Stimulated activated naive CD8-positive, alpha-beta T cell treated with anti-CD3 and anti-CD28 coated beads, Interleukin-15, Interleukin-2, amounts not matched to agents 100 ng/mL and 50 ng/mL, for 24 hours (primary cell): ENCODE data around the gene GOLGA8K.
"Not testable (repeated sequence)": the region's sequence is repeated elsewhere in the genome, so short reads cannot be mapped to it uniquely, and the experiment has no call there.

Experiments
- H3K27ac Mint-ChIP-seq: one replicate; pipeline ENCODE4 v1.8.0; 2021; ENCODE audit warnings: mild to moderate bottlenecking, mixed read lengths
- H3K27me3 Mint-ChIP-seq: one replicate; pipeline ENCODE4 v1.8.0; 2021; ENCODE audit warnings: mixed read lengths
- H3K36me3 Mint-ChIP-seq: one replicate; pipeline ENCODE4 v1.8.0; 2021; ENCODE audit warnings: low read depth, mixed read lengths
- H3K4me1 Mint-ChIP-seq: one replicate; pipeline ENCODE4 v1.8.0; 2021; ENCODE audit warnings: low read depth, mixed read lengths
- H3K4me3 Mint-ChIP-seq: one replicate; pipeline ENCODE4 v1.8.0; 2021; ENCODE audit warnings: mild to moderate bottlenecking, mixed read lengths
- H3K9me3 Mint-ChIP-seq: one replicate; pipeline ENCODE4 v1.8.0; 2021; ENCODE audit warnings: mixed read lengths

The GOLGA8K gene, protein sequence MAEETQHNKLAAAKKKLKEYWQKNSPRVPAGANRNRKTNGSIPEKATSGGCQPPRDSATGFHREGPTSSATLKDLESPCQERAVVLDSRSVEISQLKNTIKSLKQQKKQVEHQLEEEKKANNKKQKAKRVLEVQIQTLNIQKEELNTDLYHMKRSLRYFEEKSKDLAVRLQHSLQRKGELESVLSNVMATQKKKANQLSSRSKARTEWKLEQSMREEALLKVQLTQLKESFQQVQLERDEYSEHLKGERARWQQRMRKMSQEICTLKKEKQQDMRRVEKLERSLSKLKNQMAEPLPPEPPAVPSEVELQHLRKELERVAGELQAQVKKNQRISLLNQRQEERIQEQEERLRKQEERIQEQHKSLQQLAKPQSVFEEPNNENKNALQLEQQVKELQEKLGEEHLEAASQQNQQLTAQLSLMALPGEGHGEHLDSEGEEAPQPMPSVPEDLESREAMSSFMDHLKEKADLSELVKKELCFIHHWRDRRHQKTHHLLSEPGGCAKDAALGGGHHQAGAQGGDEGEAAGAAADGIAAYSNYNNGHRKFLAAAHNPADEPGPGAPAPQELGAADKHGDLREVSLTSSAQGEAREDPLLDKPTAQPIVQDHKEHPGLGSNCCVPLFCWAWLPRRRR

DNA sequence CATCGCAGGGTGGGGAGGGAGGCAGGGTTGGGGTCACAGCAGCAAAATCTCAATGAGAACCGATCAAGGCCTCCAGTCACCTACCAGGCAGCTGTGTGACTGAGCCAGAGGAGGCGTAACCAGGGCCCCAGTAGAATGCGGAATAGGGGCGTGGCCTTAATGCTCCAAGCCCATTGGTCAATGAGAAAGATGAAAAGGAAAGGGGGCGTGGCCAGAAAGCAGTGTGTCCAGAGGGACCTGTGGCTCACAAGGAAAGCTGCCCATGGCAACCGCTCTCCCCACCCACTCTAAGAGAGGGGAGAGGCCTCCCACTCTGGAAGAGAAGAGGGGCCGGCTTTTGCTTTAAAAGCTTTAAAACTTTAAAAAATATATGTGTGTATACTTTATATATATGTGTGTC is at the start of gene GOLGA8K:
TSS of gene GOLGA8K (minus strand) at position 101 of the 400 bp plus-strand sequence. CDS start at position 3, 98 bp downstream.
- H3K27ac Mint-ChIP-seq, H3K4me1 Mint-ChIP-seq, H3K36me3 Mint-ChIP-seq, H3K27me3 Mint-ChIP-seq, H3K4me3 Mint-ChIP-seq, H3K9me3 Mint-ChIP-seq: not testable (repeated sequence)

DNA sequence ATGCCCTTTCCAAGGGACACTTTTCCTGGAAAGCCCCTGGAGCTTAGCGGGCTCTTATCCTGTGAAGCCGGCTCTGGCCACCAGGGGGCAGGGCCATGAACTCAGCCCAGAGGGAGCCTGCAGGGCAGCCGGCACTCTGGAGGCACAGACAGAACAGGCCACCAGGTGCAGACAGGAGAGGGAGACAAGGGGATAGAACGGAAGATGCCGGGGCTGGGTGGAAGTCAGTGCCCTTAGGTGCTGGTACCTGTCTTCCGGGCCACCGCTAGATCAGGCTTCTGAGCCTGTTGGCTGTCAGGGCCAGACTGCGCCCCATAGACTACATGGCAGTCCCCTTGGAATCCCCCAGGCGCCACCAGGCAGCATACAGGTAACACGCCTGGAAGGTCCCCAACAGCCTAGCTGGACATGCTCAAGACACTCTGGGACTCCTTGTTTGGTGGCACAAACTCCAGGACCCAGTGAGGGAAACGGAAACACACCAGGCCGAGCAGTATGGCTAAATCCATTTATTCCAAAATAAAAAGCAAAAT is 37.4 kb upstream of the GOLGA8K start:
- not testable (repeated sequence) for H3K27me3 Mint-ChIP-seq, H3K9me3 Mint-ChIP-seq, H3K27ac Mint-ChIP-seq, H3K36me3 Mint-ChIP-seq, H3K4me3 Mint-ChIP-seq, H3K4me1 Mint-ChIP-seq

DNA sequence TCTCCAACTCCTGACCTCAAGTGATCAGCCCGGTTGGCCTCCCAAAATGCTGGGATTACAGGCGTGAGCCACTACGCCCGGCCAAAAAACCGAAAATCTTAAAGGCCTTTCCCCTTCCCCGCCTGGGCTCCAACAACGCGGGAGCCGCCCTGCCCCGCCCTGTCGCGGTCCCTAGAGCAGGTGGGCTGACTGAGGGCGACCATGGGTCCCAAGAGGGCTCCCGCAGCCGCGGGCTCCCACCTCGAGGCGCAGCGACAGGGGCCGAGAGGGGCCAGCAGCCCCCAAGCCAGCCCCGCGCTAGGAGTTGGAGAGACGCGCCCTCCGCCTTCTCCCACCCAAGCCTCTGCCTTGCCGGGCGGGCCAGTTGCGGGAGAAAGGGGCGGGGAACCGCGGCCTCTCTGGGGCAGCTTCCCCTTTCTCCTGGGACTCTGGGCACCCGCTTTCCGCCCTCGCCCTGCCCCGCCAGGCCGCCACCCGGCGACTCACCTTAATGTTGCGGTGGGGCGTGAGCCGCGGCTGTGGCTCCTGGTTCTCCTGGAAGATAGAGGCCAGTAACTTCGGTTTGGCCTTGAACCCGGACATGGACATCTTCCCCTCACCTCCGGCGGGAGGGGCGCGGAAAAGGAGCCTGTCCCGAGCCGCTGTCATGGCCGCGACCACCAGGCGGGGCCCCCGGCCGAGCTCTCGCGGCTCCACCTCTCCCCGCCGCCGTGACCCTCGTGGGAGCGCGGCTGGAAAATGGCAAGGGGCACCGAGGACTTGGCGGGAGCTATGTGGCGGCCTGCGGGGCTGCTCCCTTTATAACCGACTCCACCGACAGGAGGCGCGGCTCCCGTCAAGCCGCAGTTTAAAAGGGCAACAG is 31.2 kb upstream of the GOLGA8K start:
- H3K27ac Mint-ChIP-seq, H3K36me3 Mint-ChIP-seq, H3K4me1 Mint-ChIP-seq, H3K27me3 Mint-ChIP-seq, H3K9me3 Mint-ChIP-seq, H3K4me3 Mint-ChIP-seq: not testable (repeated sequence)

DNA sequence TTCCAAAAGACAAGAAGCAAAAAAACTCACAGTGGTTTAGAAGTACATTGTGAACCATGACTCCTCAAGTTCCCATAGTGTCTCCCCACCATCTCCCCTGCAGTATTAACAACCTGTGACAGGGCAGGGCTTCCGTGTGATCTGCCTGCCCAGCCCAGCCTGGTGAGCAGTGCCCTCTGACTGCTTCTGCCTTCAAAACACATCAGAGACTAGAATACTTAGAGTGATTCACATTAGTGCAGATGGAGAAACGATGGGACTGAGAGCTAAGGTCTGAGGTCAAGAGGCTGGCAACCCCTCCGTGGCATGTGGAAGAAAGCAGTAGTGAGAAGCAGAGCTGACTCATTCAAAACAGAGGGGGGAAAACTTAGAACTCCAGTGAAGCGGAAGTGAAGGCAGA is 24.5 kb upstream of the GOLGA8K start:
- not testable (repeated sequence) for H3K9me3 Mint-ChIP-seq, H3K27ac Mint-ChIP-seq, H3K4me3 Mint-ChIP-seq, H3K36me3 Mint-ChIP-seq, H3K27me3 Mint-ChIP-seq, H3K4me1 Mint-ChIP-seq

DNA sequence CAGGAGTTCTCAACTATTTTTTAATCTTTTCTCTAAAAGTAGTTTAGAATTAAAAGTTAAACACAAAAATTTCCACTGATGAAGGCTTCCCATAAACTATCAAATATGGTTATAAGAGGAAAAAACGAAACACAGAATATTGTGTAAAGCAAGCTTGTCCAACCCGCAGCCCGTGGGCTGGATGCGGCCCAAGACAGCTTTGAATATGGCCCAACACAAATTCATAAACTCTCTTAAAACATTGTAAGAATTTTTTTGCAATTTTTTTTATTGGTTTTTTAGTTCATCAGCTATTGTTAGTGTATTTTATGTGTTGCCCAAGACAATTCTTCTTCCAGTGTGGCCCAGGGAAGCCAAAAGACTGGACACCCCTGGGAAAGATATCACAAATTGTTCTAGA is 23.4 kb upstream of the GOLGA8K start:
- not testable (repeated sequence) for H3K36me3 Mint-ChIP-seq, H3K27ac Mint-ChIP-seq, H3K4me3 Mint-ChIP-seq, H3K27me3 Mint-ChIP-seq, H3K9me3 Mint-ChIP-seq, H3K4me1 Mint-ChIP-seq

DNA sequence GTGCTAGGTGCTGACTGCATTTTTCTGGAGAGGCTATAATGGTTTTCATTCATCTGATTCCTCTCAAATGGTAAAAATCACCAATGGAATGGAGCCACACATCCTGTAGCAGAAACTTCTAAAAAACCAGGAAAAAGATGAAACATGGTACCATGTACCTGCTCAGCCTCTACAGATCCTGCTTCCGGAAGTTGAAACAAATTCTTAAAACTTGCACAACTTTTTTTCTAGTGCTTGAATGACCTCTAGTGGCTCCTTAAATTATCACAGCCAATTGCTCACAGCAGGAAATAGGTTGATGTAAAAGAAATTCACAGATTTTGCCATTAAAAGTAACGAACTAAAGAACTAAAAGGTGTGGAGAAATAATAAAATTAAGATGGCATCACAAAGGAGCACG is 4.8 kb upstream of the GOLGA8K start:
- H3K27me3 Mint-ChIP-seq, H3K36me3 Mint-ChIP-seq, H3K4me1 Mint-ChIP-seq, H3K27ac Mint-ChIP-seq, H3K4me3 Mint-ChIP-seq, H3K9me3 Mint-ChIP-seq: not testable (repeated sequence)

DNA sequence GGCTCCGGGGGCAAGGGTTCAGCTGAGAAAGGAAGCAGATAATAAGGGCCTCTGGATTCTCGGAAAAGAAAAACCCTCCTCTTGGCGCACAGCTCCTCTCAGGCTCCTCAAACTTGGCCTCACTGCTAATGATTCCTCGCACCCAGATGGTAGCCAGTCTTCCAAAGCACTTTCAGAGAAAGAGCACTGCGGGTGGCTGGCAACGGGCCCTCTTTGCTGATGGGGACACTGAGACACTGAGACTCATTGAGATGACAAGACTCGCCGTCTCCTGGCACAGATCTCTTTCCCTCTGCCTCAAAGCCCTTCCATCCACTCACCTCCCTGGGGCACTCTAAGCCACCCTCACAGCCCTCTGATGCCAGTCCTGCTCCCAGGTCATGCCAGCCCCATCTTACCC is 6.6 kb downstream of the GOLGA8K start:
- H3K4me3 Mint-ChIP-seq, H3K27ac Mint-ChIP-seq, H3K9me3 Mint-ChIP-seq, H3K36me3 Mint-ChIP-seq, H3K4me1 Mint-ChIP-seq, H3K27me3 Mint-ChIP-seq: not testable (repeated sequence)

DNA sequence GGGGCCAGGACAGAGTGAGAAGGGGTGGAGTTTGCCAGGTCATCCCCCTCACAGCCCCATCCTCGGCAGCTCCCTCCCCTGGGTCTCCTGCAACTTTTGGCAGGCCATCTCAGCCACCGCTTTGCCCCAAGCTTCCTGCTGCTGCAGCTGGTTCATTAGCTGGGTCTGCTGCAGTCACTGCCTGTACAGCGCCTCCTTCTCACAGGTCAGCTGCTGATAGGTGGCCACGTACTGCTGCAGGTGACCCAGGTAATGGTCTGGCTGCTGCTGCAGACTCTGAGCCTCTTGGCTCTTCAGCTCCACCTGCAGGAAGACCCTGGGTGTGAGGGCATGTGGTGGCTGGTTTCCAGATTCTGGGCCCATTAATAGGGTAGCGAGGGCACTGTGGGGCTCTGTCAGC is 8.3 kb downstream of the GOLGA8K start:
- H3K36me3 Mint-ChIP-seq, result not testable (repeated sequence)

DNA sequence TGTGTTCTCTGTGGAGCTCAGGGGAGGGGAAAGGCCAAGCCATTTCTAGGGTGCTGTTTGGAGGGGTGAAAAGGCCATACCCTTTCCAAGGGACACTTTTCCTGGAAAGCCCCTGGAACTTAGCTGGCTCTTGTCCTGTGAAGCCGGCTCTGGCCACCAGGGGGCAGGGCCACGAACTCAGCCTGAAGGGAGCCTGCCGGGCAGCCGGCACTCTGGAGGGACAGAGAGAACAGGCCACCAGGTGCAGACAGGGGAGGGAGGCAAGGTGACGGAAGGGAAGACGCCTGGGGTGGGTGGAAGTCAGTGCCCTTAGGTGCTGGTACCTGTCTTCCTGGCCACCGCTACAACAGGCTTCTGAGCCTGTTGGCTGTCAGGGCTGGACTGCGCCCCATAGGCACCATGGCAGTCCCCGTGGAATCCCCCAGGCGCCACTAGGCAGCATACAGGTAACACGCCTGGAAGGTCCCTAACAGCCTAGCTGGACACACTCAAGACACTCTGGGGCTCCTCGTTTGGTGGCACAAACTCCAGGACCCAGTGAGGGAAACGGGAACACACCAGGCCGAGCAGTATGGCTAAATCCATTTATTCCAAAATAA is 14.9 kb downstream of the GOLGA8K start:
- H3K4me3 Mint-ChIP-seq, H3K36me3 Mint-ChIP-seq, H3K4me1 Mint-ChIP-seq, H3K27ac Mint-ChIP-seq, H3K27me3 Mint-ChIP-seq, H3K9me3 Mint-ChIP-seq: not testable (repeated sequence)

More for the DNA sequence above, 8.3 kb downstream of the GOLGA8K start:
- not testable (repeated sequence) for H3K27me3 Mint-ChIP-seq, H3K27ac Mint-ChIP-seq, H3K4me1 Mint-ChIP-seq, H3K9me3 Mint-ChIP-seq, H3K4me3 Mint-ChIP-seq

DNA sequence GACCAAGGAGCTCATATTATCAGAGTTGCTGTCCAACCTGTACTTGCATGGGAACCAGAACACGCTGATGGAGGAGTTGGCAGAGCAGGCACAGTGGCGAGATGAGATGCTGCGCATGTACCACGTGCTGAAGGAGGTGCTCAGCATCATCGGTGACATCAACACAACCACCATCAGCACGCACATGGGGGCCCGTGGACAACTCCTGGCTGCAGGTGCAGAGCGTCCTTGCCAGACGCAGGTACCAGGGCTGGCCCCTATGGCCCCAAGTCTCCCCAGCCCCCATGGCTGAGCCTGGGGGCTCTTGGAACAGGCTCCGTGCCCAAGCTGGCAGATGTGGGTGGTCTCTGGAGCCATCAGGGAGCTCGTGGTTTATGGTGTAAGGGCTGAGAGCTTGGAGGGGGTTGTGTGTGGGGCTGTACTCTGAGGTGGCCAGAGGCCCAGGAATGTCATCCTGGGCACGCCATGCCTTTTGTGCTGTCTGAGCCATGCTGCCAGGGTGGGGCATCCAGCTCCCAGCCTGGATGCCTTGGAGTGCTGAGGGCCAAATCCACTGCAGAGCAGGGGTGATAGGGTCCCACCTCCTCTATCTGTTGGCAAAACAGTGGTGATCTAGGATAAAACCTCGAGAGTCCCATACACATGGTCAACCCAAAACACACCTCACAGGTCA is 17.1 kb downstream of the GOLGA8K start:
- not testable (repeated sequence) for H3K9me3 Mint-ChIP-seq, H3K36me3 Mint-ChIP-seq, H3K4me1 Mint-ChIP-seq, H3K27me3 Mint-ChIP-seq, H3K27ac Mint-ChIP-seq, H3K4me3 Mint-ChIP-seq

DNA sequence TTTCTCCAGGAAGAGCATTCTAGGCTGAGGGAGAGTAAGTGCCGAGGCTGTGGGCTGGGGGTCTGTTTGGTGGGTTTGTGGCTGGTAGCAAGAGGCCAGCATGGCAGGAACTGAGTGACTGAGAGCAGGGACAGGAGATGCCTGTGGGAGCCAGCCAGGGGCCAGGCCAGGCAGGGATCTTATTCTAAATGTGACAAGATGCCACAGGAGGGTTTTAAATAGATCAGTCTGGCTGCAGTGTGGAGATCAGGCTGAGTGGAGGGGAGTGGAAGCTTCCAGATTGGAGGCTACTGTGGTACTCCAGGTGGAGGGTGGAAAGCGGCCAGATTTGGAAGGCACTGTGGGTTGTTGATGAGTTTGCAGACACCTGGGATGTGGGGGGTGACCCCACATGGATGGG is 28.9 kb downstream of the GOLGA8K start:
- H3K27ac Mint-ChIP-seq, H3K27me3 Mint-ChIP-seq, H3K36me3 Mint-ChIP-seq, H3K4me3 Mint-ChIP-seq, H3K9me3 Mint-ChIP-seq, H3K4me1 Mint-ChIP-seq: not testable (repeated sequence)

DNA sequence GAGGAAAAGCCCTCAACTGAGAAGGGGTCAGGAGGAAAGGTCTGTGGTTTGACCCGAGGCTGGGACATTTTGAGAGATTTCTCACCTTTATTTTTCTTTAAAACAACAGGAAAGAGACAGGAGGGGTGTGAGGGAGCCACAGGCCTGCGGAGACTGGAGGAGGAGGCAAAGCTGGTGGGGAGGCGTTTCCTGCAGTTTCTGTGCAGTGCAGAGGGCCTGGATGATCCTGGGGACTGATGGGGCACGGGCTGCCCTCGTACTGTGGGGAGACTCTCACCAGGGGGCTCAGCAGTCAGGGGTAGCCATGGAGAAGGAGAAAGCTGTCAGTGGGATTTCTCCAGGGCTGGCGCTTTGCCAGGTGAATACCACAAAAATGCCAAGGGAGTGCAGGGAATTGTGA is 29.4 kb downstream of the GOLGA8K start:
- not testable (repeated sequence) for H3K4me1 Mint-ChIP-seq, H3K9me3 Mint-ChIP-seq, H3K36me3 Mint-ChIP-seq, H3K27ac Mint-ChIP-seq, H3K27me3 Mint-ChIP-seq, H3K4me3 Mint-ChIP-seq

DNA sequence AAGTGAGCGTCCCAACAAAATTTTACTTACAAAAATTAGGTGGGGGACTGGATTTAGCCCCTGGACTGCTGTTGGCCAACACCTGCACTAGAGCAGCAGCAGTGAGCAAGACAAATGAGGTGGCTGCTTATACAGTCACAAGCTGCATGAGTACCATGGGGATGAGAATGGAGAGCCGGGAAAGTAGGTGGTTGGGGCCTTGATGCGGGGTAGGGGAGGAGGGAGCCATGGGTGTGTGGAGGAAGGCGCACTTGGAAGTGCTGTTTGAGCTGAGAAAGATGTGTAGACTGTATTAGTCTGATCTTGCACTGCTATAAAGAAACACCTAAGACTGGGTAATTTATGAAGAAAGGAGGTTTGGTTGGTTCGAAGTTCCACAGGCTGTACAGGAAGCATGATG is 31.0 kb downstream of the GOLGA8K start:
- H3K36me3 Mint-ChIP-seq, H3K27ac Mint-ChIP-seq, H3K4me3 Mint-ChIP-seq, H3K4me1 Mint-ChIP-seq, H3K27me3 Mint-ChIP-seq, H3K9me3 Mint-ChIP-seq: not testable (repeated sequence)

DNA sequence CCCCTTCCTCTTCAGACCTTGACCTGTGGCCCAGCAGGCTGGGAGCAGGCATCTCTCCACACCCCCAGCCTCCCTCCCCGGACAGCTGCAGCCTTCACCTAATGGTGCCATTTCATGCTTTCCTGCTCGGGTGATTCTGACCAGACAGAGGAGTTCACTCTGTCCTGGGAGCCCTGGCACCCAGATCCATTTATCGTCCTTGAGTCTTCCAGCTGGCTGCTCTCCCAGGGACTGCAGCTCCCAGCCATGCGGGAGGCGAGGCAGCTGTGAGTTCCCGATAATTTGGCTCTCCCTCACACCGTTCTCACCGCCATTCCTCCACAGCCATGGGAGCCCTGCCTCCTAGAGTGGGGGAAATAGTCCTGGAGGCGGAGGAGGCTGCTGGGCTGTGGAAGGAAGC is 32.6 kb downstream of the GOLGA8K start:
- H3K27me3 Mint-ChIP-seq, H3K4me3 Mint-ChIP-seq, H3K27ac Mint-ChIP-seq, H3K4me1 Mint-ChIP-seq, H3K9me3 Mint-ChIP-seq, H3K36me3 Mint-ChIP-seq: not testable (repeated sequence)

DNA sequence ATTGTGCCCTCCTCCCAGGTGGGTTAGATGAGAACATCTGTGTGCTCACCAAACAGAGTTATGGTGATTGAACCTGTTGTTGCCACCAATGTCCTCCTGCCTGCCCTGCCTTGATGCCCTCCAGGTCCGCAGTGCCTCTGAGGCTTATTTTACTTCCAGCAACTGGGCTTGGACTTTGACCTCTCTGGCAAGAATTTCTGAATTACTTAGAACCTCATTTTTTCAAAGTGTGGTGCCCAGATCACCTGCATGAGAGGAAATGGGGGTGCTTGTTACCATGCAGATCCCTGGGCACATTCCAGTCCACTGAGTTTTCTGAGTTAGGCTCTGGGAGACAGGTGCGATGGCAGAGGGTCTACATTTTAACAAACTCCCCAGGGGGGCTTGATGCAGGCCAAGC is 33.0 kb downstream of the GOLGA8K start:
- not testable (repeated sequence) for H3K27ac Mint-ChIP-seq, H3K4me3 Mint-ChIP-seq, H3K4me1 Mint-ChIP-seq, H3K9me3 Mint-ChIP-seq, H3K27me3 Mint-ChIP-seq, H3K36me3 Mint-ChIP-seq
